IPS-20b (cell line): ENCODE results near the gene MAP2K2.
"Not testable (repeated sequence)": the region's sequence is repeated elsewhere in the genome, so short reads cannot be mapped to it uniquely, and the experiment has no call there.

ENCODE experiments used
- H3K27ac ChIP-seq: one replicate; pipeline ENCODE4 v1.5.1; 2013; ENCODE audit warnings: low read length
- H3K27me3 ChIP-seq: 2 replicates; pipeline ENCODE4 v1.6.1; 2013; ENCODE audit warnings: mild to moderate bottlenecking, low read length, inconsistent platforms; ENCODE audit not compliant: insufficient read depth
- H3K36me3 ChIP-seq: 2 replicates; pipeline ENCODE4 v1.6.1; 2013; ENCODE audit warnings: low read depth, mild to moderate bottlenecking, inconsistent platforms, low read length, moderate library complexity; ENCODE audit not compliant: insufficient read depth
- H3K4me1 ChIP-seq: 2 replicates; pipeline ENCODE4 v1.6.1; 2013; ENCODE audit warnings: mild to moderate bottlenecking, control low read depth, inconsistent platforms, low read length, moderate library complexity; ENCODE audit not compliant: insufficient read depth
- H3K4me3 ChIP-seq: 2 replicates; pipeline ENCODE4 v1.5.1; 2013; ENCODE audit warnings: mild to moderate bottlenecking, low read length, inconsistent platforms
- H3K9ac ChIP-seq: 2 replicates; pipeline ENCODE4 v1.6.1; 2013; ENCODE audit warnings: low read depth, mild to moderate bottlenecking, inconsistent platforms, low read length, moderate library complexity
- H3K9me3 ChIP-seq: 2 replicates; pipeline ENCODE4 v1.6.1; 2013; ENCODE audit warnings: mild to moderate bottlenecking, low read depth, low read length, inconsistent platforms; ENCODE audit not compliant: insufficient read depth

The MAP2K2 gene

GRCh38 chr19:4123615-4124568 is at the start of gene MAP2K2:
TSS of gene MAP2K2 (minus strand) at chr19:4124122. CDS start at chr19:4123875, 247 bp downstream.
- H3K27ac ChIP-seq = no peak within 1 kb of the TSS
- peaks cover 7% of the 10 kb centered on the region; the same call in 1 of the 2 replicates for H3K36me3 ChIP-seq
- peaks cover 5% of the 10 kb centered on the region for H3K4me1 ChIP-seq
- H3K9ac ChIP-seq = peak within 1 kb of the TSS; percentile 93
- no peaks in the 10 kb centered on the region for H3K9me3 ChIP-seq
- H3K4me3 ChIP-seq = peak within 1 kb of the TSS; percentile 90
- H3K27me3 ChIP-seq = no peaks in the 10 kb centered on the region

GRCh38 chr19:4172861-4173473 is 49.0 kb upstream of the MAP2K2 start:
- no peaks in the 10 kb centered on the region for H3K9me3 ChIP-seq
- peaks cover 25% of the 10 kb centered on the region for H3K27me3 ChIP-seq
- H3K4me3 ChIP-seq = peak overlapping the region; percentile 29; the same call in 1 of the 2 replicates
- no peaks in the 10 kb centered on the region for H3K4me1 ChIP-seq
- no peaks in the 10 kb centered on the region for H3K36me3 ChIP-seq
- H3K27ac ChIP-seq = no peak overlapping the region
- no peak overlapping the region for H3K9ac ChIP-seq

- H3K4me3 ChIP-seq = no peak overlapping the region
- H3K27me3 ChIP-seq = peaks cover 25% of the 10 kb centered on the region
- H3K9me3 ChIP-seq = no peaks in the 10 kb centered on the region
- no peaks in the 10 kb centered on the region for H3K4me1 ChIP-seq
- H3K27ac ChIP-seq = no peak overlapping the region
- H3K9ac ChIP-seq = no peak overlapping the region
- H3K36me3 ChIP-seq = no peaks in the 10 kb centered on the region
These were observed 47.8 kb upstream of the MAP2K2 start for GRCh38 chr19:4171676-4172075.

- Histone ChIP-seq H3K27ac (no peak overlapping the region), H3K4me1 (no peaks in the 10 kb centered on the region), H3K36me3 (no peaks in the 10 kb centered on the region), H3K9ac (no peak overlapping the region), H3K27me3 (no peaks in the 10 kb centered on the region; the same call in 1 of the 2 replicates), H3K9me3 (no peaks in the 10 kb centered on the region), H3K4me3 (no peak overlapping the region)
These were observed 40.3 kb upstream of the MAP2K2 start for GRCh38 chr19:4164262-4164661.

- H3K27me3 ChIP-seq = no peaks in the 10 kb centered on the region
- H3K36me3 ChIP-seq = no peaks in the 10 kb centered on the region
- no peak overlapping the region for H3K4me3 ChIP-seq
- H3K4me1 ChIP-seq = no peaks in the 10 kb centered on the region
- H3K9ac ChIP-seq = no peak overlapping the region
- H3K27ac ChIP-seq = no peak overlapping the region
- no peaks in the 10 kb centered on the region for H3K9me3 ChIP-seq
These were observed 37.6 kb upstream of the MAP2K2 start for GRCh38 chr19:4161415-4162077.

GRCh38 chr19:4157971-4158370 is 34.0 kb upstream of the MAP2K2 start:
- not testable (repeated sequence) for H3K9me3 ChIP-seq, H3K4me1 ChIP-seq, H3K36me3 ChIP-seq, H3K9ac ChIP-seq, H3K27me3 ChIP-seq, H3K27ac ChIP-seq, H3K4me3 ChIP-seq

- Histone ChIP-seq H3K9ac (no peak overlapping the region), H3K4me1 (no peaks in the 10 kb centered on the region), H3K27me3 (no peaks in the 10 kb centered on the region), H3K4me3 (no peak overlapping the region), H3K9me3 (no peaks in the 10 kb centered on the region), H3K27ac (no peak overlapping the region), H3K36me3 (no peaks in the 10 kb centered on the region)
These were observed 33.2 kb upstream of the MAP2K2 start for GRCh38 chr19:4157164-4157563.

- Histone ChIP-seq H3K36me3 (no peaks in the 10 kb centered on the region), H3K4me3 (no peak overlapping the region), H3K9me3 (no peaks in the 10 kb centered on the region), H3K27me3 (no peaks in the 10 kb centered on the region), H3K27ac (no peak overlapping the region), H3K4me1 (no peaks in the 10 kb centered on the region), H3K9ac (no peak overlapping the region)
These were observed 30.8 kb upstream of the MAP2K2 start for GRCh38 chr19:4154571-4155312.

- H3K4me1 ChIP-seq = no peaks in the 10 kb centered on the region
- H3K9me3 ChIP-seq = no peaks in the 10 kb centered on the region
- no peaks in the 10 kb centered on the region for H3K27me3 ChIP-seq
- H3K9ac ChIP-seq = no peak overlapping the region
- H3K36me3 ChIP-seq = no peaks in the 10 kb centered on the region
- H3K4me3 ChIP-seq = no peak overlapping the region
- H3K27ac ChIP-seq = no peak overlapping the region
These were observed 28.5 kb upstream of the MAP2K2 start for GRCh38 chr19:4152241-4152998.

- H3K36me3 ChIP-seq = no peaks in the 10 kb centered on the region
- no peak overlapping the region for H3K4me3 ChIP-seq
- H3K9me3 ChIP-seq = no peaks in the 10 kb centered on the region
- no peaks in the 10 kb centered on the region for H3K4me1 ChIP-seq
- no peak overlapping the region for H3K9ac ChIP-seq
- no peaks in the 10 kb centered on the region for H3K27me3 ChIP-seq
- no peak overlapping the region for H3K27ac ChIP-seq
These were observed 27.7 kb upstream of the MAP2K2 start for GRCh38 chr19:4151623-4152022.
